HG02759 (cell line): ENCODE measurements around the gene RAD51AP2.
"Not testable (repeated sequence)": the region's sequence is repeated elsewhere in the genome, so short reads cannot be mapped to it uniquely, and the experiment has no call there.

Experiments
- ATAC-seq: cut with Tn5 transposase; IDR thresholded peaks from one replicate; pipeline ENCODE4 v1.9.1; 2021; ENCODE audit warnings: mild to moderate bottlenecking, moderate library complexity; ENCODE audit not compliant: unreplicated experiment

RAD51AP2 gene

GRCh38 chr2:17518212-17519154, at the start of gene RAD51AP2:
RAD51AP2 (minus strand) TSS chr2:17518440; CDS start chr2:17518415, 25 bp downstream.
- peak; percentile 86 for ATAC-seq

DNA sequence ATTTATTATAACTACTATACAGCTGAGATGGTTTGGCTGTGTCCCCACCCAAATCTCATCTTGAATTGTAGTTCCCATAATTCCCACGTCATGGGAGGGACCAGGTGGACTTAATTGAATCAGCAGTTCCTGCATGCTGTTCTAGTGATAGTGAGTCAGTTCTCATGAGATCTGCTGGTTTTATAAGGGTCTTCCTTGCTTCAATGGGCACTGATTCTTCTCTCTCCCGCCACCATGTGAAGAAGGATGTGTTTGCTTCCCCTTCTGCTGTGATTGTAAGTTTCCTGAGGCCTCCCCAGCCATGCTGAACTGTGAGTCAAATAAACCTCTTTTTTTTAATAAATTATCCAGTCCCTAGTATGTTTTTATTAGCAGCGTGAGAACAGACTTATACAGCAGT, 47.5 kb upstream of the RAD51AP2 start:
- not testable (repeated sequence) for ATAC-seq

DNA sequence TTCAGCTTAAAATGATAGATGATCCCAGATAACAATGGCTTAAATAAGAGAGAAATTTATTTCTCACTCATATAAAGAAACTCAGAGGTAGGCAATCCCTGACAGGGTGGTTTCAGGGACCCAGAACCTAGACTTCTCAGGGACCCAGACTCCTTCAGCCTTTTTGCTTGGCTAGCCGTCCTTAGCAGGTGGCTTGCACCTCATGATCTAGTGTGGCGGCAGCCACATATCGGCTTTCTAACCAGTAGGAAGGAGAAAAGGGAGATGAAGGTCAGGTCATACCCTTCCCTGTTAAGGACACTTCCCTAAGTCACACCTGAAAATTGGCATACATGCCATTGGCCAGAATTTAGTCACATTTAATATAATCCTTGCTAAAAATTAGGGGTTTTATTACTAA, 40.6 kb upstream of the RAD51AP2 start:
- ATAC-seq = no peak

DNA sequence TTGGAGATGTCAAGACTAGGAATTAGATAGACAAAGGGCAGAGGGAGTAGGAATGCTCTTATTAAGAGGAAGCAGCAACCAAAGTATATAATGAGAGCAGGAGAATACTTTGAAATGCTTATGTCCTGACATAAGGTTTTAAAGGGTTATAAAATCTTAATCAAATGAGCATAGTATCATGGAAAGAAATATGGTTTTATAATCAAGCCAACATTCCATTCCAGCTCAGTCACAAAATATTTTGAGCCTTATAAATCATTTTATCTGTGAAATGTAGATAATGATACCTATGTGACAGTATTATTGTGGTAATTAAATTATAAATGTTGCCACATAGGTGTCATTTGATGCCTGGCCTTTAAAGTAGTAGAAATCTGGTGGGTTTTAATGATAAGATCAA, 39.8 kb upstream of the RAD51AP2 start:
- no peak for ATAC-seq

GRCh38 chr2:17557596-17557995, 39.4 kb upstream of the RAD51AP2 start:
- no peak for ATAC-seq

GRCh38 chr2:17555150-17555549, 36.9 kb upstream of the RAD51AP2 start:
- ATAC-seq = no peak

DNA sequence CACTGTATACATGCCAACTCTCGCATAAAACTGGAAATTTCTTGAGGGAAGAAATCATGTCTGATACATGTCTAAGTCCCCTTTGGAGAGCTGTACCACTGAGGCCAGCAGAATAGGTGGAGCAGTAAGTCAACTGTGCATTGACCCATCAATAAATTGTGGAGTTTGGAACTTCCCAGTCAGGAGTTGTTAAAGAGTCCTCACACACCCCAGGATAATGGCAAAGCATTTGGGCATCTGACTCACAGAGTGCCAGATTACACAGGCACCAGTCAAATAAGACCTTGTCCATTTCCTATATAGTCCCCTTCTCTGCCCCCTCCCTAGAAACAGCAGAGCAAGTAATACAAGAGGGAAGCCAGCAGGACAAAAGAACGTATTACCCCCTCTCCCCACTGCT, 32.7 kb upstream of the RAD51AP2 start:
- no peak for ATAC-seq

DNA sequence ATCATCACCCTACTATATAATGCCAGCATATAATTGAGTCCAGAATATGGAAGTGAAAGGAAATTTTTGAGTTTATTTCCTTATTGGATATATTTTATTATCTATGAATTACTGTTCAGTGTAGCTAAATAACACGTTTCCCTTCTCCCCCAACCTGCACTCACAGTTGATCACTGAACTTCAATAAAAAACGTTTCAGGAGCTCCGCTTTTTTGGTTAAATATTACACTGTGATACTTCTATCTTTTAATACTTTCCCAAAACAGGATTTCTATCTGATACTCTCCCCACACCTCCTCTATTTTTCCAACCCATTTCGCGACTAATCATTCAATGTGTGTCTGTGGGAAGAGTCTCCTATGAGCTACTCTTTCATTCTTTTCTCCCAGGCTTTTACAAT, 29.5 kb upstream of the RAD51AP2 start:
- ATAC-seq = no peak

DNA sequence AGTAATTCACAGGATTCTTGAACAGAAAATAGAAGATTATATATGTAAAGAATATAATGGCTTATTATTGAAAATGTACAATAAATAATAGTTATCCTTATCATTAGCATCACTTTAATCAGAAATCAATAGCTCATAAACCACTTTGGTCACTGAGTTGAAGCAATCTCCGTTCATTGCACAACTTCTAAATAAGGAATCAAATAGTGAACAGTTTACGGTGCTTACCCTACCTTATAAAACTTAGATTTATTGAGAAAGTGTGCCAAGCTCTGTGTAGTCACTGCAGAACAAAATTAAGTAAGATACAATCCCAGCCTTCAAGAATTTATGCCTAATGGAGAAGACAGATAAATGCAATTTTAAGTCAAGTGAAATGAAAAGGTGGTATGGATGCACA, 29.0 kb upstream of the RAD51AP2 start:
- ATAC-seq = no peak

DNA sequence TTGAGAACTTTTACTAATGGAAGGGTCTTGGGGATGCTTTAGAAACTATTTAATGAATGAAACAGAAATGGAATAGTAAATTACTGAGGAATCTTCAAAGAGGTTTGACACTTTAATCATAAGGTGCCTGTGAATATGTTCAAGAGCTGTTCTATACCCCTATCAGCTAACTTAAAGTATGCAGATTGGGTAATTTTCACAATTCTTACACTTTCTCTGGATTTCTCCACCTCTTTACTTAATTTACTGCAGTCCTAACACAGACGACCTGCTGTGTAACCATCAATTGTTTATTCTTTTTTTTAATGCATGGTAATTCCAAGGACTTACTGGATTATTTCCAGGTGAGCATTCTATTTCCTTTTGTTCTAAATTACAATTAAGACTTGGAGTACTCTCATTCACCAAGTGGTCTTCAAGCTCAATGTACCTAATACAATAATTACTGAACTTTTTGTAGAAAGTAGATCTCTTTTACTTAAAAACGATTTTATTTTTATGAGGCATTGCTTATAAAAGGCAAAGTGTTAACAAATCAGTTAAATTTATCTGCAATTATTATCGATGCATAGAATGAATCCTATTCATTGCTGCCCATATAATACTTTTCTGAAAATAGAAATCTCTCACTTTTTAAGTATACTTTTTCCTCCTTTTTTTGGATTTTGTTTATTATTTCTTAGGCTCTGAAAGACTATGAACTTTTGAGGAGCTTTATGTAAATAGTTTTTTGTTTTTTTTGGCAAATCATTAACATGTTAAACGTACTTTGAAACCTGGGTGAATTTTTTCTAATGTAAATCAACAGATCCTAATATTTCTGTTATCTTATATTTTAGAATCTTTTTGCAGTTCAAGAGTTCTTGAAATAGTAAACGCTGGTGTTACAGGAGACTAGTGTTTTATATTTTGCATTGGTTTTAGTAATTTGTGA, 27.7 kb upstream of the RAD51AP2 start:
- ATAC-seq = no peak

DNA sequence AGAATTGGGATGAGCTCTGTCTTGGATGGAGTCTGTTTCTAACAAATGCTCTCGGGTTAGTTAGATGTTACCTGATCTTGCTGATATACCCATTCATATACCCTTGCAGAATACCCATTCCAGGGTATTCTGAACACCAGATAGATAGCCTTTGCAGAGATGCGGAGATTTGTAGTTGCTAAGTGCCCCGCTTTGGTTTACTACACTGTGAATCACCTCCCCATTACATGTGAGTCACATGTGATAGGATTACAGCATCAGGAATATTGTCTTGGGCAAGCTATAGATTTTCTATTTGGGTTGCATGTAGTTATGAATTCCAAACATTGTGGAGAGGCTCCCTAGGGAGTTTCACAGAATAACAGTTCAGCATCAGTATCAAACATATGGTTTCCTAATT, 26.0 kb upstream of the RAD51AP2 start:
- no peak for ATAC-seq

- ATAC-seq = no peak
Observed at GRCh38 chr2:17543848-17544247, 25.6 kb upstream of the RAD51AP2 start.

DNA sequence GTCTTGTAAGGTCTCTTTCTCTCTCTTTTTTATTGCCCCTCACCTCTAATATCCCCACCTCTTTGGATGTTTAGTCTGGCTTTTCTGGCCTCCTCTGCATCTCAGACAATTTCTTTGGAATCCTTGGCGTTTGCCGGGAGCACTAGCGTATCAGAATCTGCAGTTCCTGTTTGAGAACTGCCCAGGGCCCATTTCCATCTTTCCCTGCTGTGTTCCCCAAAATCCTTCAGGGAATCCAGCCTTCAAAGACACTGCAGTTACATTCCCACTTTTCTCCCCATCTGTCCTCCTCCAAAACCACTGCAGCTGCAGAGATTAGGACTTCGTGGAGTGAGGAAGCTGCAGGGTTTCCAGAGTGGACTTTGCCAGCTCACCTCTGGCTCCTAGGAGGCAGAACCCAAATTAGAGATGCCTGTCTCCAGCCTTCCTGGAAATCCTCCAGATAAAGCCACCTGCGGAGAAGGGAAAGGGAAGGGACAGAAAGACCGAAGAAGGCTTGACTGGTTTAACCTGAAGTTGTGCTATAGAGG, 25.0 kb upstream of the RAD51AP2 start:
- ATAC-seq = no peak

GRCh38 chr2:17542471-17542870, 24.2 kb upstream of the RAD51AP2 start:
- no peak for ATAC-seq

DNA sequence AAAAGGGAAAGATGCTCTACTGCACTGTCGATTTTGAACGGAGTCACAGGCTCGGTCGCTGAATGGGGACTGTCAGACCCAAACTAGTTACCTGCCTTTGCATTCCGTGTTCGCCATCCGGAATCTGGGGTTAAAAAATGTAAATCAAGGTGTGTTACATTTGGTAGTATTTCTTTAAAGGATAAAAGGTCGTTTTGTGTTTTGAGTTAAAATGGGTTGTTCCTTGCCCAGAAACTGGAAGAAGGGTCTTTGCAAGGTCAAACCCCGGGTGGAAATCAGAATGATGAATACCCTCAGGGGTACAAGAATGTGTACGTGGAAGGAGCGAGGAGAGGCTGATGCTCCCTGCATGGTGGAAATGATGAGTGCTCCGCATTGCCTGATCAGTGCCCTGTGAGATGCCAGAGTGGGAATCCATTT, 23.3 kb upstream of the RAD51AP2 start:
- ATAC-seq = no peak

- ATAC-seq = no peak
Observed at GRCh38 chr2:17540813-17541530, 22.7 kb upstream of the RAD51AP2 start.

DNA sequence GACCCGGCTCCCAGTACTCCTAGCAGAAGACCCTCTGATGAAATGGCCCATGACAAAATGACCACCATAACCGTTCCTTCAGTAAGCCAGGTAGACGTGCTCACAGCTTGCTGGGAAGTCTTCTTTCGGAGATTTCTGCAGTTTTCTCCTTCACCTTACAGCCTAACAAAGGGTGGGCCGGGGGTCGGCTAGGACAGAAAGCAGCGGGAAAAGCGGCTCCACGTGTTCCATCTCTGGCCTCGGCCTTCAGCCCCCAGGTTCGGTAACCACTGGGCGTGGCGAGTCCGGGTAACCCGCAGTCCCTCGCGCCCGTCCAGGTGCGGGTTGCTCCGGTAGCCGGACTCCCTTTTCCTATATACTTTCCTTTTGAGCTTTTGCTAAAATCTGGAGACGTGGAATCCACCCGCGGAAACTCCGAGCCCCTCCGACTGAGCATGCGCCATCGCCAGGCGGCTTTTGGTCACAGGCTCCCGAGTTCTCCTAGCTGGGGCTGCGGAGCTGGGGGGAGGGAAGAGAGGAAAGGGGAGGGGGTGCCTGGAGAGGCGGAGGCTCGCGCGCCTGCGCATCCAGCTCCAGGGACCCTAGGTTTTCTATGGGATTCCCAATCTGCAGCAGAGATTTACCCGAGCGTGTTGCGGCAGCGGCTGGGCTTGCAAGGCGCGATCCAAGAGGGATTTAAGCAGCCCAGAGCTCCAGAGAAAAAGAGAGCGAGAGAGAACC, 22.0 kb upstream of the RAD51AP2 start, which contains the start of gene VSNL1:
Gene VSNL1 (plus strand): TSS at position 604 of the 720 bp plus-strand sequence. CDS start 51,379 bp downstream, outside the sequence.
- ATAC-seq = no peak

- ATAC-seq = no peak
Observed at GRCh38 chr2:17539611-17540092, 21.4 kb upstream of the RAD51AP2 start.

DNA sequence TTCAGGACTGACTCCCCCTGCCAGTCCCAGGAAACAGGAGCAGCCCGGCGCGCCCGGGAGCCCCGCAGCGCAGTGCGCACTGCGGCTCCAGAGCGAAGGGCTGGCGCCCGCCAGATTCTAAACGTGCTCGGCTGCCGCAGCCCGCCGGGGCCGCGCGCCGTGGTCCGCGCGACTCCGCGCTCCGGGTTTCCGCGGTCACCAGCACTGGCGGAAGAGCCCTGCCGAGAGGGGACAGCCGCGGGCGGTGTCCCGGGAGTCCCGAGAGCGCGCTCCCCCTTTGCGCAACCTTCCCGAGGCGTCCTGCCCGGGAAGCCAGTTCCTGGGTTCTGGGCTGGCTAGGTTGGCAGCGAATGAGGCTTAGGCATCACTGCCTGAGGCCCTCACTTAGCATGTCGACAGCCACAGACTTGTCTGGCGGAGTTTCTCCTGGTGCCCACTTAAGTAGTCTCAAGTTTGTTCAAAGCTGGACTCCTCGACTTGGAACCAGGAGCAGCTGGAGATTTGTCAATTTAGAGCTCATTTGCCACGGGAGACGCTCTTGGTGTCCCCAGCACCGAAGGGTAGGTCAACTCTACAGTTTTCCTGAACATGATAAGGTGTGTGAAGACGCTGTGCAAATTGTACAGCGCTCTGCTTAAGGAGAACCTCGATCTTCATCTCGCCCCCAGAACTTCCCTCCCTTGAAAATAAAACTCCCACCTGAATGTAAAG, 20.8 kb upstream of the RAD51AP2 start:
- ATAC-seq = peak; percentile 69
